ENCODE results near the gene SPART.

- TF ChIP-seq CTCF (conservative IDR thresholded peaks at IDR 0.05; ENCODE audit: low read length) (no peak), EZH2phosphoT487 (IDR thresholded peaks at IDR 0.05; ENCODE audit: borderline replicate concordance) (no peak)
Measured at GRCh38 chr13:36273431-36273830, 72.8 kb downstream of the SPART start.
